GM12878 (cell line): ENCODE measurements around the gene GRHL1. TPM values are rescaled to one million over a fixed set of nuclear protein-coding genes. Genes with fewer than 3 reads are reported as not detected.
"Not testable (repeated sequence)": the region's sequence is repeated elsewhere in the genome, so short reads cannot be mapped to it uniquely, and the experiment has no call there.

Source experiments
- ATAC-seq: fragments of 200-7000 bp; cut with Tn5 transposase; 3 replicates; pipeline ENCODE4 v1.9.1; 2020; ENCODE audit warnings: mild to moderate bottlenecking, moderate library complexity
- BruUV-seq: library from RNA; stranded (reverse); fragments of 400-500 nt; replicated peaks from 2 replicates; lab custom pipeline; 2021; lab: Mats Ljungman, UMichigan
- CTCF ChIA-PET: fragments of 300-600 bp; sonication (Branson Sonifier 250); formaldehyde crosslinking; extraction: SDS; loops from one replicate; lab custom pipeline; 2021; ENCODE audit warnings: inconsistent platforms; lab: Yijun Ruan, JAX
- POLR2A ChIA-PET: fragments of 350-600 bp; formaldehyde crosslinking; extraction: SDS; loops from one replicate; lab custom pipeline; 2021; ENCODE audit warnings: inconsistent platforms; lab: Charles Lee
- RAD21 ChIA-PET: fragments of 300-600 bp; sonication (Branson Sonifier 250); formaldehyde crosslinking; loops from one replicate; lab custom pipeline; 2023; ENCODE audit warnings: antibody characterized with exemption; ENCODE audit not compliant: unreplicated experiment; lab: Charles Lee
- SMC1A ChIA-PET: fragments of 300-600 bp; sonication (Branson Sonifier 250); formaldehyde crosslinking; loops from one replicate; lab custom pipeline; 2023; ENCODE audit not compliant: unreplicated experiment, uncharacterized antibody; lab: Charles Lee
- DNase-seq: peaks from one replicate; pipeline ENCODE4 v3.0.0-alpha.2; 2011; ENCODE audit warnings: low read depth, low spot score
- FAIRE-seq: peaks from 3 replicates; lab custom pipeline; 2011; peaks lifted over from hg19 to GRCh38; lab: Jason Lieb, UNC
- H2AFZ ChIP-seq: 2 replicates; pipeline ENCODE4 v1.6.0; 2011; ENCODE audit warnings: low read depth, low read length, control low read depth; ENCODE audit not compliant: control insufficient read depth
- H3K27ac ChIP-seq: 2 replicates; pipeline ENCODE4 v1.5.1; 2011; ENCODE audit warnings: control low read depth; ENCODE audit not compliant: control insufficient read depth, insufficient read depth
- H3K27me3 ChIP-seq, 2 experiments: replicated peaks in 1 of 2; 2 replicates each; pipeline versions ENCODE4 v1.6.0 to v1.6.1; 2011; ENCODE audit warnings: low read length in 1 of 2; ENCODE audit not compliant: control insufficient read depth in 2 of 2, insufficient read depth in 2 of 2
- H3K36me3 ChIP-seq, 2 experiments: 2 replicates each; pipeline ENCODE4 v1.5.1; 2011; ENCODE audit warnings: low read length in 1 of 2; ENCODE audit not compliant: control insufficient read depth in 2 of 2, insufficient read depth in 2 of 2
- H3K4me1 ChIP-seq: 2 replicates; pipeline ENCODE4 v1.6.1; 2011; ENCODE audit warnings: mild to moderate bottlenecking, low read length, moderate library complexity, mixed read lengths; ENCODE audit not compliant: control insufficient read depth, insufficient read depth
- H3K4me2 ChIP-seq: 2 replicates; pipeline ENCODE4 v1.6.0; 2011; ENCODE audit warnings: control low read depth; ENCODE audit not compliant: control insufficient read depth, insufficient read depth
- H3K4me3 ChIP-seq: fragments of 200-600 bp; sonication (generic); 2 replicates; pipeline ENCODE4 v1.5.1; 2016
- H3K79me2 ChIP-seq: 2 replicates; pipeline ENCODE4 v1.6.0; 2011; ENCODE audit warnings: low read length; ENCODE audit not compliant: control insufficient read depth, insufficient read depth
- H3K9ac ChIP-seq: 2 replicates; pipeline ENCODE4 v1.8.0; 2011; ENCODE audit warnings: low read length, control low read depth, mixed read lengths; ENCODE audit not compliant: control insufficient read depth, insufficient read depth
- H3K9me3 ChIP-seq: replicated peaks from 3 replicates; pipeline ENCODE4 v1.5.1; 2011; ENCODE audit warnings: mild to moderate bottlenecking, low read length; ENCODE audit not compliant: control insufficient read depth, insufficient read depth
- H4K20me1 ChIP-seq: 2 replicates; pipeline ENCODE4 v1.6.0; 2011; ENCODE audit not compliant: control insufficient read depth, insufficient read depth
- NR2F1 ChIP-seq: fragments of 450-650 bp; conservative IDR thresholded peaks from 2 replicates; pipeline ENCODE4 v1.6.1; 2017; ENCODE audit warnings: mild to moderate bottlenecking
- POLR2AphosphoS2 ChIP-seq: IDR thresholded peaks from 2 replicates; pipeline ENCODE4 v1.6.1; 2011; ENCODE audit warnings: low read depth, mild to moderate bottlenecking, low read length, improper control_type of control experiment, moderate library complexity
- WGBS: methylation state at CpG from one replicate; pipeline ENCODE4 v1.1.6; 2016; ENCODE audit warnings: low lambda C conversion rate; ENCODE audit not compliant: insufficient replicate concordance, insufficient coverage; ENCODE audit errors: missing lambda C conversion rate; 5-methylcytosine and 5-hydroxymethylcytosine counted together
- in situ Hi-C: fragments of 300-500 bp; cut with MboI; formaldehyde crosslinking; loops from 9 replicates; pipeline ENCODE4 v1.14.3; 2018; ENCODE audit warnings: mixed read lengths
- intact Hi-C: fragments of 100-400 bp; cut with micrococcal nuclease; formaldehyde crosslinking; loops from one replicate; pipeline ENCODE4 v1.14.2; 2022; ENCODE audit not compliant: unreplicated experiment
- polyA plus RNA-seq, 11 experiments: library from polyadenylated mRNA; depleted of rRNA in 4 of 11; unstranded in 6 of 11; stranded (reverse) in 5 of 11; fragments of >200 nt; fragmentation: Nextera tagmentation in 4 of 11; fragmentation: Illumina TruSeq in 1 of 11; extraction: Ambion mirVana in 4 of 11; extraction: Trizol in 1 of 11; gene quantifications; 1 replicate in 1 of 11; 2 replicates in 10 of 11; pipeline versions ENCODE4 v1.2.1 to v1.2.3, GENCODE V29; 2011 to 2016; ENCODE audit warnings: inconsistent platforms in 2 of 11, missing spikeins in 2 of 11, low read depth in 1 of 11
- total RNA-seq, 4 experiments: library from RNA; depleted of rRNA in 3 of 4; stranded (reverse); fragments of >200 nt in 3 of 4; fragmentation: Illumina TruSeq in 1 of 4; extraction: Trizol in 1 of 4; gene quantifications; 2 replicates each; pipeline versions ENCODE4 v1.2.1 to v1.2.3, GENCODE V29; 2013 to 2021

The GRHL1 gene
- total and polyA plus RNA-seq, 10 of the 15 experiments (the other 5 are each of a cell fraction or from before 2014, with no cell fraction given): 0.09 to 0.81 (median 0.28) TPM; not detected in 1

GRCh38 chr2:9927020-9927419 lies 24.5 kb upstream of the GRHL1 start:
- H3K27me3 ChIP-seq: not testable (repeated sequence)

GRCh38 chr2:9937258-9937657 lies 14.2 kb upstream of the GRHL1 start:
- no peaks in the 10 kb centered on the region for H3K9me3 ChIP-seq
- CTCF ChIA-PET: interaction anchor here (0.8 to 0.9 kb wide), 2 partner anchors 47 to 68 kb away, joined by 4 to 6 read pairs; no protein-coding TSS in a partner anchor
- BruUV-seq: no TSS peak
- DNase-seq: no peak
- POLR2A ChIA-PET: no interaction called here
- H4K20me1 ChIP-seq: no peaks in the 10 kb centered on the region
- RAD21 ChIA-PET: no interaction called here
- peaks cover 6% of the 10 kb centered on the region; the same call in 1 of the 2 replicates for H3K4me1 ChIP-seq
- no peak overlapping the region for H3K27ac ChIP-seq
- no peaks in the 10 kb centered on the region for H3K27me3 ChIP-seq
- intact Hi-C loops: no loop called here
- no peak for ATAC-seq
- no peaks in the 10 kb centered on the region for H3K79me2 ChIP-seq
- TF ChIP-seq POLR2AphosphoS2: no peak
- TF ChIP-seq NR2F1: no peak
- H3K36me3 ChIP-seq: peaks cover 0 to 3% of the 10 kb centered on the region in 2 experiments; a peak in 1 of 4 replicates
- in situ Hi-C loops: no loop called here
- H2AFZ ChIP-seq: no peak overlapping the region
- no peak overlapping the region for H3K4me3 ChIP-seq
- 55% methylated on average over 4 of the region's 4 CpGs for WGBS
- H3K4me2 ChIP-seq: no peak overlapping the region
- no peak for FAIRE-seq
- SMC1A ChIA-PET: no interaction called here
- no peak overlapping the region for H3K9ac ChIP-seq

More at GRCh38 chr2:9927020-9927419, 24.5 kb upstream of the GRHL1 start:
- H4K20me1 ChIP-seq, CTCF ChIA-PET, DNase-seq, BruUV-seq, POLR2A ChIA-PET, FAIRE-seq, ATAC-seq, RAD21 ChIA-PET, H3K36me3 ChIP-seq, H3K4me1 ChIP-seq, H3K79me2 ChIP-seq, H3K4me3 ChIP-seq, in situ Hi-C loops, H3K9ac ChIP-seq, H2AFZ ChIP-seq, SMC1A ChIA-PET, intact Hi-C loops, H3K9me3 ChIP-seq, H3K27ac ChIP-seq, H3K4me2 ChIP-seq: not testable (repeated sequence)
- 67% methylated on average over 1 of the region's 2 CpGs for WGBS
